Tibial nerve (tissue), 4 donors: ENCODE measurements around the gene KCNH2. TPM values are rescaled to one million over a fixed set of nuclear protein-coding genes. Genes with fewer than 3 reads are reported as not detected.

Experiments used
- DNase-seq, 2 donors: peaks; one replicate each; pipeline ENCODE4 v3.0.0-alpha.2; 2019; ENCODE audit warnings: low spot score in 2 of 2
- H3K27ac ChIP-seq, 4 donors: fragments of 200-600 bp; sonication (generic) in 3 of 4; one replicate each; pipeline ENCODE4 v1.5.1; 2017 to 2019; ENCODE audit warnings: mild to moderate bottlenecking in 1 of 4
- H3K27me3 ChIP-seq, 2 donors: fragments of 200-600 bp; sonication (generic) in 1 of 2; one replicate each; pipeline versions ENCODE4 v1.5.1 to v1.6.0; 2017 to 2019
- H3K36me3 ChIP-seq, 3 donors: fragments of 200-600 bp; sonication (generic); one replicate each; pipeline ENCODE4 v1.5.1; 2018 to 2019
- H3K4me1 ChIP-seq, 4 donors: fragments of 200-600 bp; sonication (generic) in 3 of 4; one replicate each; pipeline ENCODE4 v1.5.1; 2017 to 2019
- H3K4me3 ChIP-seq, 4 donors: fragments of 200-600 bp; sonication (generic) in 3 of 4; one replicate each; pipeline ENCODE4 v1.5.1; 2017 to 2019; ENCODE audit warnings: mild to moderate bottlenecking in 1 of 4, moderate library complexity in 1 of 4
- H3K9me3 ChIP-seq, 4 donors: fragments of 200-600 bp; sonication (generic) in 3 of 4; one replicate each; pipeline ENCODE4 v1.5.1; 2017 to 2019
- EP300 ChIP-seq, 2 donors: sonication (generic); formaldehyde crosslinking; IDR thresholded peaks; one replicate each; pipeline ENCODE4 v1.6.1; 2017; ENCODE audit warnings: antibody characterized with exemption in 2 of 2, mild to moderate bottlenecking in 1 of 2
- POLR2A ChIP-seq, 2 donors: fragments of 450-650 bp; IDR thresholded peaks; one replicate each; pipeline ENCODE4 v1.6.1; 2017; ENCODE audit warnings: antibody characterized with exemption in 2 of 2, mild to moderate bottlenecking in 2 of 2, moderate library complexity in 2 of 2
- WGBS, 2 donors: methylation state at CpG; one replicate each; pipeline ENCODE4 v1.1.5; 2018; 5-methylcytosine and 5-hydroxymethylcytosine counted together
- total RNA-seq, 4 donors: library from RNA; depleted of rRNA; stranded (reverse); fragments of >200 nt; gene quantifications; one replicate each; pipeline ENCODE4 v1.1.0, GENCODE V29; 2016
- TF ChIP-seq, protein P1 (sequence below), 5 experiments: fragments of 200-600 bp in 3 of 5; fragments of 450-650 bp in 2 of 5; sonication (generic) in 3 of 5; IDR thresholded peaks; one replicate each; pipeline ENCODE4 v1.5.1; 2016 to 2019; ENCODE audit warnings: antibody characterized with exemption in 5 of 5, mild to moderate bottlenecking in 3 of 5, moderate library complexity in 2 of 5

Gene KCNH2
- total RNA-seq, 4 donors from 2014 or later: 1.5 to 9.0 (median 2.4) TPM

DNA sequence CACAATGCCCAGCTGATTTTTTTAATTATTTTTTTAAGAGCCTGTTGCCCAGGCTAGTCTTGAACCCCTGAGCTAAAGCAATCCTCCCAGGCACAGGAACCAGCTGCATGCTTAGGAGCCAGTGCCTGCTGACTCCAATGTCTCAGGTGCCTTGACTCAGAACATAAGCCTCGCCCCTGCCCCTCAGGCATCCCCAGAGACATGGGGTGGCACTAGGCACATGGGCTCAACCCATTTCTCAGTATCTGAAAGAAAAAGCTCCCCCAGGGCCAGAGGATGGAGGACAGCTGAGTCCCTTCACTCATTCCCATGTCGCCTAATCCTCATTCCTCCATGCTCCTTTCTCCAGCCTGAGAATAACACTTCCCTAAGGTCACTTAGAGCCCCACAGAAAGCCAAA is 39.1 kb downstream of the KCNH2 start:
- no peaks in the 10 kb centered on the region for H3K9me3 ChIP-seq
- WGBS, 2 donors: 93 to 100% methylated on average over 2 of the region's 2 CpGs
- H3K27me3 ChIP-seq: no peaks in the 10 kb centered on the region
- peaks cover 0 to 11% (median 0%) of the 10 kb centered on the region in 4 donors for H3K4me1 ChIP-seq
- no peak overlapping the region for H3K4me3 ChIP-seq
- DNase-seq: no peak
- no peaks in the 10 kb centered on the region for H3K36me3 ChIP-seq
- TF ChIP-seq, protein P1, sequence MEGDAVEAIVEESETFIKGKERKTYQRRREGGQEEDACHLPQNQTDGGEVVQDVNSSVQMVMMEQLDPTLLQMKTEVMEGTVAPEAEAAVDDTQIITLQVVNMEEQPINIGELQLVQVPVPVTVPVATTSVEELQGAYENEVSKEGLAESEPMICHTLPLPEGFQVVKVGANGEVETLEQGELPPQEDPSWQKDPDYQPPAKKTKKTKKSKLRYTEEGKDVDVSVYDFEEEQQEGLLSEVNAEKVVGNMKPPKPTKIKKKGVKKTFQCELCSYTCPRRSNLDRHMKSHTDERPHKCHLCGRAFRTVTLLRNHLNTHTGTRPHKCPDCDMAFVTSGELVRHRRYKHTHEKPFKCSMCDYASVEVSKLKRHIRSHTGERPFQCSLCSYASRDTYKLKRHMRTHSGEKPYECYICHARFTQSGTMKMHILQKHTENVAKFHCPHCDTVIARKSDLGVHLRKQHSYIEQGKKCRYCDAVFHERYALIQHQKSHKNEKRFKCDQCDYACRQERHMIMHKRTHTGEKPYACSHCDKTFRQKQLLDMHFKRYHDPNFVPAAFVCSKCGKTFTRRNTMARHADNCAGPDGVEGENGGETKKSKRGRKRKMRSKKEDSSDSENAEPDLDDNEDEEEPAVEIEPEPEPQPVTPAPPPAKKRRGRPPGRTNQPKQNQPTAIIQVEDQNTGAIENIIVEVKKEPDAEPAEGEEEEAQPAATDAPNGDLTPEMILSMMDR (IDR thresholded peaks at IDR 0.05): no peak
- TF ChIP-seq POLR2A (IDR thresholded peaks at IDR 0.05): no peak
- TF ChIP-seq EP300 (IDR thresholded peaks at IDR 0.05): no peak
- H3K27ac ChIP-seq: no peak overlapping the region

DNA sequence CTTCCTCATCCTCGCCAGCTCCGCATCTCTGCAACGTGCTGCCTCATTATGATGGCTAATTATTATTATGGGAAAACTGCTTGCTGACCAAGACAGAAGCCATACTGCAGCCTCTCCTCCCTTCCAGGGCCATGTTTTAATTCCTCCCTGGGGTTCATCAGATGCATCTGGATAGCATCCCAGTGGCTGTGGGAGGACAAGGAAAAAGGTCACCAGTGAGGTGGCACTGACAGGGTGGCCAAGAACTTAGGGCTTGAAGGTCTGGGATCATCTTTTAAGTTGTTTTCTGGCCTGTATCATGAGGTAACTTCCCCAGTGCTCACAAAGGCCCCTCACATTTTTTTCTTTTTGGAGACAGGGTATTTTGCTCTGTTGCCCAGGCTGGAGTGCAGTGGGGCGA is 39.6 kb downstream of the KCNH2 start:
- no peaks in the 10 kb centered on the region for H3K36me3 ChIP-seq
- H3K27me3 ChIP-seq: no peaks in the 10 kb centered on the region
- no peak for DNase-seq
- H3K4me1 ChIP-seq: peaks cover 0 to 11% (median 0%) of the 10 kb centered on the region in 4 donors
- WGBS, 2 donors: 55 to 64% methylated on average over 4 of the region's 4 CpGs
- no peak for TF ChIP-seq EP300 (IDR thresholded peaks at IDR 0.05)
- no peak overlapping the region for H3K4me3 ChIP-seq
- H3K27ac ChIP-seq: no peak overlapping the region
- H3K9me3 ChIP-seq: no peaks in the 10 kb centered on the region

DNA sequence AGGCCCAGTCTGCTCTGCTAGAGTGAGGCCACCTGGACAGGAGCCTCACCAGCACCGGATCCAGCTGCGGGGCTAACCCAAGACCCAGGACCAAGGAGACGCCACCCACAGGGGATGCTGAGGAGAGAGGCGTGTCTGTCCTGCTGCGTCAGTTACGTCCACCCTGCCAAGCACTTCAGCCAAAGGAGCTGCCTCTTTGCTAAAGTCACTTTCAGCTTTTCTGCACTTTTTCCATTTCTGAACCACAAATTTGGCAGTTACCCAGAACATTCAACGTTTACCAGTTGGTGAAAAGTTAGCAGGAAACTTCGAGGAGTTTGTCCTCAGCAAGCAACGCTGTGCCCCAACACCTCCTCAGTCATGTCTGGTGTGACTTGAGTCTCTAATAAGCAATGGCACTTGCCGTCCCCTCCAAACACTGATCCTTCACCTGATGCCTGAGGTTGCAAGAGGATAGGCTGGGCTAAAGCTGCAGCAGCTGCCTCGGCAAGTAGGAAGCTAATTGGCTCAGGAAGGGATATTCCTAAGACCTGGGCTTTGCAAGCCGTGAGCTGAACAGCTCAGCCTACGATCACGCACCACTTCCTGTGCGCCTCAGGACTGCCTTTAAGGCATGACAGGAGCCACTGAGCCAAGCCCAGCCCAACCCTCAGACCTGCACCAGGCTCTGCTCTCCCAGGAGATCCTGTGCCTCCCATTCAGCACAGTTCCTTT is 40.1 kb downstream of the KCNH2 start:
- TF ChIP-seq, protein P1 (IDR thresholded peaks at IDR 0.05): no peak
- no peak for TF ChIP-seq EP300 (IDR thresholded peaks at IDR 0.05)
- TF ChIP-seq POLR2A (IDR thresholded peaks at IDR 0.05): no peak
- no peak for DNase-seq
- no peaks in the 10 kb centered on the region for H3K27me3 ChIP-seq
- H3K9me3 ChIP-seq: no peaks in the 10 kb centered on the region
- H3K36me3 ChIP-seq: no peaks in the 10 kb centered on the region
- H3K4me1 ChIP-seq: peaks cover 0 to 11% (median 0%) of the 10 kb centered on the region in 4 donors
- WGBS, 2 donors: 28 to 42% methylated on average over 11 to 15 of the region's 15 CpGs
- no peak overlapping the region for H3K4me3 ChIP-seq
- H3K27ac ChIP-seq: no peak overlapping the region

DNA sequence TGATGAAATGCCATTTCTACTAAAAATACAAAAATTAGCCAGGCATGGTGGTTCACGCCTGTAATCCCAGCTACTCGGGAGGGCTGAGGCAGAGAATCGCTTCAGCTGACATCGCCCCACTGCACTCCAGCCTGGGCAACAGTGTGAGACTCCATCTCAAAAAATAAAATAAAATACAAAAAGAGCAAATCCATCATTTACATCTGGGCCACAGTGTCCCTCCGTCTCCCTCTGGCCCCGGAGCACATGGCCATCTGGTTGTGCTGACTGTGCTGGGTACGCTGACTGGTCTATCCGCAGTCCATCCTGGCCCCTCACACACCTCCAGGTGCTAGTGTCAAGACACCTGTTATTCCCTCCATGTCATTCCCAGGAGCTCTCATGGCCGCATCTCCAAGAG is 42.1 kb downstream of the KCNH2 start:
- Histone ChIP-seq H3K27me3 (no peaks in the 10 kb centered on the region), H3K4me1 (peaks cover 0 to 11% (median 0%) of the 10 kb centered on the region in 4 donors), H3K36me3 (no peaks in the 10 kb centered on the region), H3K9me3 (no peaks in the 10 kb centered on the region), H3K27ac (no peak overlapping the region), H3K4me3 (no peak overlapping the region)
- TF ChIP-seq EP300 (IDR thresholded peaks at IDR 0.05): no peak
- TF ChIP-seq, protein P1 (IDR thresholded peaks at IDR 0.05): no peak
- no peak for TF ChIP-seq POLR2A (IDR thresholded peaks at IDR 0.05)
- no peak for DNase-seq
- 91 to 93% methylated on average over 9 of the region's 9 CpGs for WGBS, 2 donors

DNA sequence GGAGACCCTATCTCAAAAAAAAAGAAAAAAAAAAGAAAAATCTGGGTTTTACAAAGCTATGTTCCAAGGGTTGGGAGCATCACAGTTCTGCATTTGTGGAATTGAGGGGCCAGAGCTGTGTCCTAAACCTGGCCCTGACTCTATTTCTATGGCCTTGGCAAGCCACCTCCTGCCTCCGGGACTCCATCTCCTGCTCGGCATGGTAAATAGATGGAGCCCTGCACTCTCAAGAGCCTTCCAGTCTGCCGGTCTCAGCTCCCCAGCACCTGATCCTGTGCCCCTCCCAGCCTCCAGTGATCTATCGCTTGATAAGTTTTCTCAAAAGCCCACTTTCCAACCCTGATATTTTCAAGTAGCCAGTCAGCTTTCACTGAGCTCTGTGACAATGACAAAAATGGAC is 43.0 kb downstream of the KCNH2 start:
- H3K4me3 ChIP-seq: no peak overlapping the region
- H3K27ac ChIP-seq: no peak overlapping the region
- H3K36me3 ChIP-seq: no peaks in the 10 kb centered on the region
- 79 to 84% methylated on average over 4 of the region's 4 CpGs for WGBS, 2 donors
- TF ChIP-seq, protein P1 (IDR thresholded peaks at IDR 0.05): no peak
- TF ChIP-seq POLR2A (IDR thresholded peaks at IDR 0.05) (no peak), EP300 (IDR thresholded peaks at IDR 0.05) (no peak)
- H3K9me3 ChIP-seq: no peaks in the 10 kb centered on the region
- H3K4me1 ChIP-seq: peaks cover 0 to 11% (median 0%) of the 10 kb centered on the region in 4 donors
- H3K27me3 ChIP-seq: no peaks in the 10 kb centered on the region
- DNase-seq: no peak
